OCI-LY1 (cell line): ENCODE results near the gene TMPO.

Source experiments
- H2AFZ ChIP-seq: fragments of 200-600 bp; sonication (generic), shearing (Covaris generic); 2 replicates; pipeline ENCODE4 v1.6.0; 2014; ENCODE audit warnings: antibody characterized with exemption, mild to moderate bottlenecking, low read length
- H3F3A ChIP-seq: fragments of 200-600 bp; sonication (generic), shearing (Covaris generic); 2 replicates; pipeline ENCODE4 v1.6.0; 2014; ENCODE audit warnings: mild to moderate bottlenecking, antibody characterized with exemption, low read length, moderate library complexity; ENCODE audit not compliant: insufficient read depth
- H3K27ac ChIP-seq: fragments of 200-600 bp; sonication (generic); 2 replicates; pipeline ENCODE4 v1.5.1; 2014; ENCODE audit warnings: low read length, mixed run types, mild to moderate bottlenecking, low read depth; ENCODE audit not compliant: poor library complexity, severe bottlenecking
- H3K27me3 ChIP-seq: fragments of 200-600 bp; sonication (generic); 2 replicates; pipeline ENCODE4 v1.6.0; 2014; ENCODE audit warnings: antibody characterized with exemption, mild to moderate bottlenecking, low read length, moderate library complexity; ENCODE audit not compliant: insufficient read depth
- H3K36me3 ChIP-seq: fragments of 200-600 bp; sonication (generic); 2 replicates; pipeline ENCODE4 v1.6.1; 2014; ENCODE audit warnings: mild to moderate bottlenecking, antibody characterized with exemption, low read length, moderate library complexity, mixed read lengths; ENCODE audit not compliant: insufficient read depth
- H3K4me1 ChIP-seq: fragments of 200-600 bp; sonication (generic); 2 replicates; pipeline ENCODE4 v1.5.1; 2014; ENCODE audit warnings: mild to moderate bottlenecking, low read length, moderate library complexity; ENCODE audit not compliant: insufficient read depth, severe bottlenecking
- H3K4me2 ChIP-seq: fragments of 200-600 bp; sonication (generic), shearing (Covaris generic); 2 replicates; pipeline ENCODE4 v1.6.1; 2014; ENCODE audit warnings: low read length
- H3K4me3 ChIP-seq: fragments of 200-600 bp; sonication (generic); 2 replicates; pipeline ENCODE4 v1.5.1; 2014; ENCODE audit warnings: low read length, low read depth, mild to moderate bottlenecking, mixed read lengths; ENCODE audit not compliant: poor library complexity, severe bottlenecking
- H3K79me2 ChIP-seq: fragments of 200-600 bp; shearing (Covaris generic); 2 replicates; pipeline ENCODE4 v1.6.1; 2016; ENCODE audit warnings: mixed run types, low read length, mixed read lengths; ENCODE audit not compliant: insufficient read depth
- H3K9ac ChIP-seq: fragments of 200-600 bp; sonication (generic), shearing (Covaris generic); 2 replicates; pipeline ENCODE4 v1.6.1; 2014; ENCODE audit warnings: mild to moderate bottlenecking, low read length, mixed read lengths
- H3K9me2 ChIP-seq: fragments of 200-600 bp; sonication (generic), shearing (Covaris generic); 2 replicates; pipeline ENCODE4 v1.6.1; 2014; ENCODE audit warnings: low read depth, mild to moderate bottlenecking, low read length, mixed read lengths
- H3K9me3 ChIP-seq: fragments of 200-600 bp; shearing (Covaris generic); 2 replicates; pipeline ENCODE4 v1.6.1; 2014; ENCODE audit warnings: low read length, mixed read lengths
- H4K20me1 ChIP-seq: fragments of 200-600 bp; sonication (generic), shearing (Covaris generic); 2 replicates; pipeline ENCODE4 v1.6.0; 2016; ENCODE audit warnings: mild to moderate bottlenecking, low read length; ENCODE audit not compliant: insufficient read depth
- EZH2 ChIP-seq: fragments of 200-600 bp; sonication (generic), shearing (Covaris generic); IDR thresholded peaks from 2 replicates; pipeline ENCODE4 v1.8.0; 2017; ENCODE audit warnings: borderline replicate concordance, mixed run types, mild to moderate bottlenecking, antibody characterized with exemption, low read length, moderate library complexity, mixed read lengths
- TF ChIP-seq, protein P1 (sequence below): fragments of 200-600 bp; sonication (generic), shearing (Covaris generic); IDR thresholded peaks from 2 replicates; pipeline ENCODE4 v1.5.1; 2017; ENCODE audit warnings: mild to moderate bottlenecking, antibody characterized with exemption, low read length, moderate library complexity, mixed read lengths

TMPO gene

GRCh38 chr12:98580695-98581094 lies 65.3 kb downstream of the TMPO start:
- Histone ChIP-seq H3K4me3 (no peak overlapping the region), H3K9me2 (no peaks in the 10 kb centered on the region)

DNA sequence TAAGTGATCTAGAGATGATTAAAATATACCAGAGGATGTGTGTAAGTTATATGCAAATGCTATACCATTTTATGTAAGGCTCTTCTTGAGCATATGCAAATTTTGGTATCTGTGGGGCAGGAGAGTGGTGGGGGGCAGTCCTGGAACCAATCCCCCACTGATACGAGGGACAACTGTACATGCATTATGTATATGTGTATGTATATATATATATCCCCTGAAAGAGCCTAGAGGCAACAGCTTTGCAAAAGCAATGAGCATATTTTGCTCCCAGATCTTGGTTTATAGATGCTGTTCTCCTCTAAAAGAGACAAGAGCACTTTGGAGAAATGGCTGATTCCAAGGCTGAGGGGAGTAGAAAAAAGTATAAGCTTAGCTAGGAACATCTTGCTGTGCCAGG lies 65.7 kb downstream of the TMPO start:
- Histone ChIP-seq H3F3A (no peaks in the 10 kb centered on the region), H2AFZ (no peak overlapping the region), H4K20me1 (no peaks in the 10 kb centered on the region), H3K36me3 (no peaks in the 10 kb centered on the region), H3K9ac (no peak overlapping the region), H3K4me2 (no peak overlapping the region), H3K4me1 (no peaks in the 10 kb centered on the region), H3K79me2 (no peaks in the 10 kb centered on the region), H3K4me3 (no peak overlapping the region), H3K27ac (no peak overlapping the region), H3K9me3 (no peaks in the 10 kb centered on the region), H3K27me3 (no peaks in the 10 kb centered on the region), H3K9me2 (no peaks in the 10 kb centered on the region)
- TF ChIP-seq, protein P1, sequence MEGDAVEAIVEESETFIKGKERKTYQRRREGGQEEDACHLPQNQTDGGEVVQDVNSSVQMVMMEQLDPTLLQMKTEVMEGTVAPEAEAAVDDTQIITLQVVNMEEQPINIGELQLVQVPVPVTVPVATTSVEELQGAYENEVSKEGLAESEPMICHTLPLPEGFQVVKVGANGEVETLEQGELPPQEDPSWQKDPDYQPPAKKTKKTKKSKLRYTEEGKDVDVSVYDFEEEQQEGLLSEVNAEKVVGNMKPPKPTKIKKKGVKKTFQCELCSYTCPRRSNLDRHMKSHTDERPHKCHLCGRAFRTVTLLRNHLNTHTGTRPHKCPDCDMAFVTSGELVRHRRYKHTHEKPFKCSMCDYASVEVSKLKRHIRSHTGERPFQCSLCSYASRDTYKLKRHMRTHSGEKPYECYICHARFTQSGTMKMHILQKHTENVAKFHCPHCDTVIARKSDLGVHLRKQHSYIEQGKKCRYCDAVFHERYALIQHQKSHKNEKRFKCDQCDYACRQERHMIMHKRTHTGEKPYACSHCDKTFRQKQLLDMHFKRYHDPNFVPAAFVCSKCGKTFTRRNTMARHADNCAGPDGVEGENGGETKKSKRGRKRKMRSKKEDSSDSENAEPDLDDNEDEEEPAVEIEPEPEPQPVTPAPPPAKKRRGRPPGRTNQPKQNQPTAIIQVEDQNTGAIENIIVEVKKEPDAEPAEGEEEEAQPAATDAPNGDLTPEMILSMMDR = no peak
- TF ChIP-seq EZH2 = no peak

More at GRCh38 chr12:98580695-98581094, 65.3 kb downstream of the TMPO start:
- H3K4me1 ChIP-seq = no peaks in the 10 kb centered on the region
- no peaks in the 10 kb centered on the region for H3K9me3 ChIP-seq
- H3K27me3 ChIP-seq = no peaks in the 10 kb centered on the region
- H3K27ac ChIP-seq = no peak overlapping the region
- no peak overlapping the region for H2AFZ ChIP-seq
- H3K4me2 ChIP-seq = no peak overlapping the region
- H3K79me2 ChIP-seq = no peaks in the 10 kb centered on the region
- H3K36me3 ChIP-seq = no peaks in the 10 kb centered on the region
- no peak overlapping the region for H3K9ac ChIP-seq
- H3F3A ChIP-seq = no peaks in the 10 kb centered on the region
- TF ChIP-seq, protein P1 = no peak
- TF ChIP-seq EZH2 = no peak
- H4K20me1 ChIP-seq = no peaks in the 10 kb centered on the region

DNA sequence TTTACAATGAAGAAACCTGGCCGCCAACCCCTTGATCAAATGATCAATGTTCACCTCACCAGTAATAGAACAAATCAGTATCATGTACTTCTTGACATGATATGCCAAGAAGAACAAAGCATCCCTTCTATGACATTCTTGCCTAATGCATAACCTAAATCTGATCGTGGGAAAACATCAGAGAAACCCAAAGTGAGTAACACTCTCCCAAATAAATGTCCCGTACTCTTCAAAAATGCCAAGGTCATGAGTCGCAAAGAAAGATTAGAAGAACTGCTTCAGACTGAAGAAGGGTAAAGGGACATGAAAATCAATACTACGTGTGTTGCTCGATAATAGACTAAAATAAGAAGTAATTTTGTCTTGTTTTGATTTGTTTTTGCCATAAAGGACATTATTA lies 66.7 kb downstream of the TMPO start:
- Histone ChIP-seq H3K36me3 (no peaks in the 10 kb centered on the region), H2AFZ (no peak overlapping the region), H4K20me1 (no peaks in the 10 kb centered on the region), H3K27ac (no peak overlapping the region), H3K27me3 (no peaks in the 10 kb centered on the region), H3F3A (no peaks in the 10 kb centered on the region), H3K9ac (no peak overlapping the region), H3K4me3 (no peak overlapping the region), H3K9me3 (no peaks in the 10 kb centered on the region), H3K4me1 (no peaks in the 10 kb centered on the region), H3K79me2 (no peaks in the 10 kb centered on the region), H3K9me2 (no peaks in the 10 kb centered on the region), H3K4me2 (no peak overlapping the region)
- no peak for TF ChIP-seq EZH2
- TF ChIP-seq, protein P1 = no peak
